Measurements from ENCODE around the gene MS4A4E.

DNA sequence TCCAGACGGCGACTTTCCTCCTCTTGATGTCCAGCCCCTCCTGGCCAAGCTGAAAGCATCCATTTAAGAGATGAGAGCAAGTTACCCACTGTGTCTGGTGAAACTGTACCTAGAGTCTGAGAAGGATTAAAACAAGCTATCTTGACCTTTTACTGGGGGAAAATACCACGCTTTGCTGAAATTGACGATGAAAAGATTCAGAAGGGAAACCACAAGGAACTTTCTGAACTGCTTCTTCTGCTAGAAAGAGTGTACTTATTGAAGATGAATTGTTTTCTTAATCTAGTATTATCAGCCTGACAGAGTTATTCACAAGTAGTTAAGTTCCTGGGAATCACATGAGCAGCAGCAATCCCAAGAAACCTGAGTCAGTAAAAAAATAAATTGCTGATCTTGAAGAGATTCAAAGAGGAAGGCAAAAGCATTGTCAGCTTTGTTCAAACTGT is 47.0 kb downstream of the MS4A4E start:
- TF ChIP-seq, protein P1, sequence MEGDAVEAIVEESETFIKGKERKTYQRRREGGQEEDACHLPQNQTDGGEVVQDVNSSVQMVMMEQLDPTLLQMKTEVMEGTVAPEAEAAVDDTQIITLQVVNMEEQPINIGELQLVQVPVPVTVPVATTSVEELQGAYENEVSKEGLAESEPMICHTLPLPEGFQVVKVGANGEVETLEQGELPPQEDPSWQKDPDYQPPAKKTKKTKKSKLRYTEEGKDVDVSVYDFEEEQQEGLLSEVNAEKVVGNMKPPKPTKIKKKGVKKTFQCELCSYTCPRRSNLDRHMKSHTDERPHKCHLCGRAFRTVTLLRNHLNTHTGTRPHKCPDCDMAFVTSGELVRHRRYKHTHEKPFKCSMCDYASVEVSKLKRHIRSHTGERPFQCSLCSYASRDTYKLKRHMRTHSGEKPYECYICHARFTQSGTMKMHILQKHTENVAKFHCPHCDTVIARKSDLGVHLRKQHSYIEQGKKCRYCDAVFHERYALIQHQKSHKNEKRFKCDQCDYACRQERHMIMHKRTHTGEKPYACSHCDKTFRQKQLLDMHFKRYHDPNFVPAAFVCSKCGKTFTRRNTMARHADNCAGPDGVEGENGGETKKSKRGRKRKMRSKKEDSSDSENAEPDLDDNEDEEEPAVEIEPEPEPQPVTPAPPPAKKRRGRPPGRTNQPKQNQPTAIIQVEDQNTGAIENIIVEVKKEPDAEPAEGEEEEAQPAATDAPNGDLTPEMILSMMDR (IDR thresholded peaks at IDR 0.05): no peak
- TF ChIP-seq POLR2AphosphoS5 (IDR thresholded peaks at IDR 0.05) (no peak), EP300 (IDR thresholded peaks at IDR 0.05) (no peak), POLR2A (IDR thresholded peaks at IDR 0.05) (no peak)

Measured in upper lobe of left lung (tissue), 4 donors.